G401 (cell line): ENCODE results near the gene ATP2A1. TPM values are rescaled to one million over a fixed set of nuclear protein-coding genes. Genes with fewer than 3 reads are reported as not detected.
A peak's percentile ranks its signal among the peaks of the same experiment; 100 is the strongest.
"Not testable (repeated sequence)": the region's sequence is repeated elsewhere in the genome, so short reads cannot be mapped to it uniquely, and the experiment has no call there.

Experiments
- DNase-seq: peaks from one replicate; pipeline ENCODE4 v3.0.0-alpha.2; 2015; ENCODE audit warnings: low spot score
- in situ Hi-C: cut with HindIII; loops from 2 replicates; pipeline ENCODE4 v1.10.0; 2016; ENCODE audit warnings: low sequenced_read_pairs, mixed read lengths
- total RNA-seq: library from RNA; depleted of rRNA; stranded (reverse); fragments of >200 nt; shearing (Covaris generic); gene quantifications from 2 replicates; pipeline ENCODE4 v1.2.3, GENCODE V29; 2014

The ATP2A1 gene
- total RNA-seq, 1 experiment from 2014 or later, result 11.1 TPM

- DNase-seq, result peak; percentile 59
- in situ Hi-C loops, result no loop called here
These were observed 47.3 kb downstream of the ATP2A1 start for GRCh38 chr16:28925386-28926228.

- in situ Hi-C loops, DNase-seq: not testable (repeated sequence)
These were observed 48.0 kb downstream of the ATP2A1 start for GRCh38 chr16:28926284-28926683.

GRCh38 chr16:28927815-28928214, 49.5 kb downstream of the ATP2A1 start:
- no peak for DNase-seq
- in situ Hi-C loops, result no loop called here

GRCh38 chr16:28930203-28930602, 51.9 kb downstream of the ATP2A1 start:
- in situ Hi-C loops, result no loop called here
- DNase-seq, result no peak

GRCh38 chr16:28930652-28931051, 52.4 kb downstream of the ATP2A1 start:
- no peak for DNase-seq
- in situ Hi-C loops, result no loop called here

GRCh38 chr16:28931801-28932225, 53.5 kb downstream of the ATP2A1 start, which contains the start of gene CD19:
TSS of gene CD19 (plus strand) at chr16:28931971. CDS start at chr16:28932001, 30 bp downstream.
- in situ Hi-C loops, result no loop called here

GRCh38 chr16:28932339-28933141, 54.3 kb downstream of the ATP2A1 start:
- in situ Hi-C loops, result no loop called here
- DNase-seq, result peak; percentile 27

More at GRCh38 chr16:28931801-28932225, 53.5 kb downstream of the ATP2A1 start, which contains the start of gene CD19:
- no peak for DNase-seq

- in situ Hi-C loops, result no loop called here
- DNase-seq, result no peak
These were observed 54.9 kb downstream of the ATP2A1 start for GRCh38 chr16:28933171-28933570.

- DNase-seq, result no peak
- in situ Hi-C loops, result no loop called here
These were observed 57.1 kb downstream of the ATP2A1 start for GRCh38 chr16:28935346-28935745.

GRCh38 chr16:28935924-28936783, 57.9 kb downstream of the ATP2A1 start:
- in situ Hi-C loops, result no loop called here

GRCh38 chr16:28936784-28937155, 58.5 kb downstream of the ATP2A1 start:
- DNase-seq, result no peak
- in situ Hi-C loops, result no loop called here

More at GRCh38 chr16:28935924-28936783, 57.9 kb downstream of the ATP2A1 start:
- peak; percentile 26 for DNase-seq

- in situ Hi-C loops, result no loop called here
- no peak for DNase-seq
These were observed 59.1 kb downstream of the ATP2A1 start for GRCh38 chr16:28937222-28937876.

- DNase-seq, result no peak
- in situ Hi-C loops, result no loop called here
These were observed 60.4 kb downstream of the ATP2A1 start for GRCh38 chr16:28938721-28939120.

- in situ Hi-C loops, DNase-seq: not testable (repeated sequence)
These were observed 61.5 kb downstream of the ATP2A1 start for GRCh38 chr16:28939825-28940224.

- no peak for DNase-seq
- in situ Hi-C loops, result no loop called here
These were observed 65.0 kb downstream of the ATP2A1 start for GRCh38 chr16:28943281-28943680.

- DNase-seq, result no peak
- in situ Hi-C loops, result no loop called here
These were observed 68.4 kb downstream of the ATP2A1 start for GRCh38 chr16:28946681-28947080.

GRCh38 chr16:28950648-28951409, 72.5 kb downstream of the ATP2A1 start, which contains the start of gene NFATC2IP:
TSS of gene NFATC2IP (plus strand) at chr16:28950937. CDS start at chr16:28951012, 75 bp downstream.
- in situ Hi-C loops, result no loop called here

GRCh38 chr16:28951410-28951943, 73.2 kb downstream of the ATP2A1 start:
- in situ Hi-C loops, result no loop called here

More at GRCh38 chr16:28950648-28951409, 72.5 kb downstream of the ATP2A1 start, which contains the start of gene NFATC2IP:
- peak; percentile 100 for DNase-seq

More at GRCh38 chr16:28951410-28951943, 73.2 kb downstream of the ATP2A1 start:
- DNase-seq, result no peak
